ENCODE results near the gene SENP6. TPM values are rescaled to one million over a fixed set of nuclear protein-coding genes. Genes with fewer than 3 reads are reported as not detected.
"Not testable (repeated sequence)": the region's sequence is repeated elsewhere in the genome, so short reads cannot be mapped to it uniquely, and the experiment has no call there.

The SENP6 gene
- total RNA-seq, 1 donor from 2014 or later, result 54.2 TPM

- H3K9me3 ChIP-seq (replicated peaks), result peaks cover 3% of the 10 kb centered on the region
- H3K4me3 ChIP-seq, result no peak overlapping the region
- no peak for DNase-seq
- TF ChIP-seq, protein P1, sequence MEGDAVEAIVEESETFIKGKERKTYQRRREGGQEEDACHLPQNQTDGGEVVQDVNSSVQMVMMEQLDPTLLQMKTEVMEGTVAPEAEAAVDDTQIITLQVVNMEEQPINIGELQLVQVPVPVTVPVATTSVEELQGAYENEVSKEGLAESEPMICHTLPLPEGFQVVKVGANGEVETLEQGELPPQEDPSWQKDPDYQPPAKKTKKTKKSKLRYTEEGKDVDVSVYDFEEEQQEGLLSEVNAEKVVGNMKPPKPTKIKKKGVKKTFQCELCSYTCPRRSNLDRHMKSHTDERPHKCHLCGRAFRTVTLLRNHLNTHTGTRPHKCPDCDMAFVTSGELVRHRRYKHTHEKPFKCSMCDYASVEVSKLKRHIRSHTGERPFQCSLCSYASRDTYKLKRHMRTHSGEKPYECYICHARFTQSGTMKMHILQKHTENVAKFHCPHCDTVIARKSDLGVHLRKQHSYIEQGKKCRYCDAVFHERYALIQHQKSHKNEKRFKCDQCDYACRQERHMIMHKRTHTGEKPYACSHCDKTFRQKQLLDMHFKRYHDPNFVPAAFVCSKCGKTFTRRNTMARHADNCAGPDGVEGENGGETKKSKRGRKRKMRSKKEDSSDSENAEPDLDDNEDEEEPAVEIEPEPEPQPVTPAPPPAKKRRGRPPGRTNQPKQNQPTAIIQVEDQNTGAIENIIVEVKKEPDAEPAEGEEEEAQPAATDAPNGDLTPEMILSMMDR (IDR thresholded peaks at IDR 0.05; ENCODE audit: borderline replicate concordance), result no peak
- no peaks in the 10 kb centered on the region for H3K27me3 ChIP-seq (ENCODE audit: low read depth)
- intact Hi-C loops (cut with micrococcal nuclease), result no loop called here
- peaks cover 33% of the 10 kb centered on the region for H3K36me3 ChIP-seq
- no peak overlapping the region for H3K27ac ChIP-seq (replicated peaks)
- H3K4me1 ChIP-seq, result peaks cover 53% of the 10 kb centered on the region
Observed at GRCh38 chr6:75623491-75623890, 21.8 kb downstream of the SENP6 start.

DNA sequence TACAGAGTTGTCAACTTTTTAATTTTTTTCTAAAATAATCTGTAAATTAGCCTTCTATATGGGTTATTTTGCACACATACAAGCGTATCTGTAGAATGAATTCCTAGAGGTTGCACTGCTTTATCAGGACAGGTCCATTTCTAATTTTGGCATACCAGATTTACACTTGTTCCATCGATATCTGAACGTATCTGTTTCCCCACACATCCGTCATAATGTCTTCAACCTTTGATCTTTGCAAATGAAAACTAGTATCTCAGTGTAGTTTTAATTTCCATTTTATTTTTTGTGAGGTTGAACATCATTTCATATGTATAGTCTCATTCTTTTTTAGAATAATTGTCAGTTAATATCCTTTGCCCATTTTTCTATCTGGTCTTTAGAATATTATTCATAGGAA, 22.7 kb downstream of the SENP6 start:
- Histone ChIP-seq H3K4me1 (peaks cover 48% of the 10 kb centered on the region), H3K36me3 (peaks cover 37% of the 10 kb centered on the region)
- no peak for DNase-seq

GRCh38 chr6:75624988-75625387, 23.3 kb downstream of the SENP6 start:
- peaks cover 42% of the 10 kb centered on the region for H3K4me1 ChIP-seq
- H3K4me3 ChIP-seq, result no peak overlapping the region
- no peaks in the 10 kb centered on the region for H3K9me3 ChIP-seq (replicated peaks)
- no peak for DNase-seq
- TF ChIP-seq, protein P1 (IDR thresholded peaks at IDR 0.05; ENCODE audit: borderline replicate concordance), result no peak
- no peak overlapping the region for H3K27ac ChIP-seq (replicated peaks)
- no peaks in the 10 kb centered on the region for H3K27me3 ChIP-seq (ENCODE audit: low read depth)
- peaks cover 37% of the 10 kb centered on the region for H3K36me3 ChIP-seq
- intact Hi-C loops (cut with micrococcal nuclease), result no loop called here

More for the DNA sequence above, 22.7 kb downstream of the SENP6 start:
- Histone ChIP-seq H3K9me3 (replicated peaks) (no peaks in the 10 kb centered on the region), H3K27me3 (ENCODE audit: low read depth) (no peaks in the 10 kb centered on the region), H3K4me3 (no peak overlapping the region), H3K27ac (replicated peaks) (no peak overlapping the region)
- TF ChIP-seq, protein P1 (IDR thresholded peaks at IDR 0.05; ENCODE audit: borderline replicate concordance), result no peak
- intact Hi-C loops (cut with micrococcal nuclease), result no loop called here

DNA sequence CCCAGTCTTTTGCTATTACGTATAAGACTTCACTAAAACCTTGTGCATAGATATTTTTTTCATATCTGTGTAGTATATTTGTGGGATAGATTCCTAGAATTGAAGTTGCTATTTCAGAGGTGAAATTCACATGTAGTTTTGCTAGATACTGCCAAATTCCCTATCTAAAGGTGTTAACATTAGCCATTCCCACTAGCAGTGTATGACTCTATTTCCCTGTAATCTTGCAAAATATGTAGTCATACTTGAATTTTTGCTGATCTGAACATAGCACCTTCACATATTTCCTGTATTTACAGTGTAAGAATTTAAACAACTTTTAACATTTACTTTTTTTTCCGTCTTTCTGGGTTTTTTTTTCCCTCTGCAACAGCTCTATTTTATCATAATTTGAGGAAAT, 24.9 kb downstream of the SENP6 start:
- intact Hi-C loops (cut with micrococcal nuclease), result no loop called here
- Histone ChIP-seq H3K27ac (replicated peaks) (no peak overlapping the region), H3K4me1 (peaks cover 31% of the 10 kb centered on the region), H3K9me3 (replicated peaks) (no peaks in the 10 kb centered on the region), H3K27me3 (ENCODE audit: low read depth) (no peaks in the 10 kb centered on the region), H3K4me3 (no peak overlapping the region), H3K36me3 (peaks cover 37% of the 10 kb centered on the region)
- TF ChIP-seq, protein P1 (IDR thresholded peaks at IDR 0.05; ENCODE audit: borderline replicate concordance), result no peak
- no peak for DNase-seq

- H3K4me3 ChIP-seq; H3K27me3 ChIP-seq (ENCODE audit: low read depth); DNase-seq; H3K9me3 ChIP-seq (replicated peaks); intact Hi-C loops (cut with micrococcal nuclease); H3K27ac ChIP-seq (replicated peaks): not testable (repeated sequence)
- Histone ChIP-seq H3K4me1 (peaks cover 36% of the 10 kb centered on the region), H3K36me3 (peaks cover 37% of the 10 kb centered on the region)
Observed at GRCh38 chr6:75627708-75628107, 26.0 kb downstream of the SENP6 start.

DNA sequence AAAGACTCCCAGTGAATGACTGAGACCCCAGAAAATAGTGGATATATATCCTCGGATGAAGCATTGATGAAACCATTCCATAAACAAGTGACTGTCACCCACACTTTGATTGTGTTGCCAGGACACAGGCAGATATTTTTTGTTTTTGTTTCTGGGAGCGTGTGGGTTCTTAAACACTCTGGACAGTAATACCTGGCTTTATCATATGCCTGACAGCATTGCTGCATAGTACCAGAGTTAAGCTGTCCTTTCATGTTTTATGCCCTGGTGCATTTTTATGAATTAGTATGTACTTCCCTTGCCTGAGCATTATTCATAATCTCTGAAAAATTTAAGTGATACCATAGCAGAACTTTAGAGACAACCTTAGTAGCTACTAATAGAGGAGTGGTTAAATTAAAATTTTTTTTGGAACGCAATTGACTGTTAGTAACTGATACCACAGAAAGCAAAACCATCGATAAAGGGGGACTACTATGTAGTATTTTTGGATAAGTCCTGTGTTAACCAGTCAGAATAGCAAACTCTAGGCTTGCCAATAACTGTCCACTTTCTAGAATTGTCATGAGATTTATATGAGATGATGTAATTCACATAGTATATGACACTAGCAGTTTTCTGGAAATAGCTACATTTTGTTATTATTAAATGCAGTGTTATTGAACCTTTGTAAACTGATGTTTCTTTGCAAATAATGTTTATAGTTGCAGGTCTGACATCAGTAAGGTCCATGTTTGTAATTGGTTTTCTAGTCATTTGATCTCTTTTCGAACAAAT, 30.4 kb downstream of the SENP6 start:
- peak overlapping the region; percentile 10 for H3K27ac ChIP-seq (replicated peaks)
- H3K4me3 ChIP-seq, result no peak overlapping the region
- no peak for DNase-seq
- H3K36me3 ChIP-seq, result peaks cover 48% of the 10 kb centered on the region
- intact Hi-C loops (cut with micrococcal nuclease), result no loop called here
- TF ChIP-seq, protein P1 (IDR thresholded peaks at IDR 0.05; ENCODE audit: borderline replicate concordance), result no peak
- peaks cover 30% of the 10 kb centered on the region for H3K4me1 ChIP-seq
- H3K9me3 ChIP-seq (replicated peaks), result no peaks in the 10 kb centered on the region
- no peaks in the 10 kb centered on the region for H3K27me3 ChIP-seq (ENCODE audit: low read depth)
